HEK293T (cell line): ENCODE results near the gene CFAP54.
"Not testable (repeated sequence)": the region's sequence is repeated elsewhere in the genome, so short reads cannot be mapped to it uniquely, and the experiment has no call there.

Experiments
- CTCF ChIA-PET: fragments of 350-600 bp; formaldehyde crosslinking; extraction: SDS; loops from one replicate; lab custom pipeline; 2021; ENCODE audit warnings: antibody characterized with exemption, inconsistent platforms; lab: Yijun Ruan, JAX
- POLR2A ChIA-PET: fragments of 350-600 bp; formaldehyde crosslinking; extraction: SDS; loops from one replicate; lab custom pipeline; 2020; ENCODE audit warnings: antibody characterized with exemption, inconsistent platforms; lab: Yijun Ruan, JAX
- DNase-seq: peaks from one replicate; pipeline ENCODE4 v3.0.0; 2012; ENCODE audit warnings: mixed read lengths; ENCODE audit errors: extremely low spot score
- ARNT ChIP-seq: fragments of 450-650 bp; IDR thresholded peaks from 2 replicates; pipeline ENCODE4 v1.6.1; 2017; ENCODE audit warnings: mild to moderate bottlenecking
- BHLHE40 ChIP-seq: fragments of 450-650 bp; IDR thresholded peaks from 2 replicates; pipeline ENCODE4 v1.6.1; 2016; ENCODE audit warnings: mild to moderate bottlenecking, moderate library complexity, borderline replicate concordance
- CTBP1 ChIP-seq: fragments of 450-650 bp; IDR thresholded peaks from 2 replicates; pipeline ENCODE4 v1.6.1; 2016; ENCODE audit warnings: borderline replicate concordance
- ELF4 ChIP-seq: fragments of 450-650 bp; IDR thresholded peaks from 2 replicates; pipeline ENCODE4 v1.6.1; 2017; ENCODE audit warnings: antibody characterized with exemption
- FOXA1 ChIP-seq: fragments of 450-650 bp; IDR thresholded peaks from 2 replicates; pipeline ENCODE4 v1.6.1; 2016; ENCODE audit warnings: mild to moderate bottlenecking
- FOXK2 ChIP-seq: fragments of 450-650 bp; IDR thresholded peaks from 2 replicates; pipeline ENCODE4 v1.6.1; 2016; ENCODE audit warnings: mild to moderate bottlenecking
- FOXM1 ChIP-seq: fragments of 450-650 bp; IDR thresholded peaks from 2 replicates; pipeline ENCODE4 v1.6.1; 2017; ENCODE audit warnings: mild to moderate bottlenecking, borderline replicate concordance
- HDGF ChIP-seq: fragments of 450-650 bp; IDR thresholded peaks from 2 replicates; pipeline ENCODE4 v1.6.1; 2017; ENCODE audit warnings: antibody characterized with exemption, borderline replicate concordance
- L3MBTL2 ChIP-seq: fragments of 450-650 bp; conservative IDR thresholded peaks from 2 replicates; pipeline ENCODE4 v1.6.1; 2016; ENCODE audit warnings: mild to moderate bottlenecking
- LEF1 ChIP-seq: fragments of 450-650 bp; IDR thresholded peaks from 2 replicates; pipeline ENCODE4 v1.6.1; 2017; ENCODE audit warnings: mild to moderate bottlenecking, borderline replicate concordance
- NFRKB ChIP-seq: fragments of 450-650 bp; IDR thresholded peaks from 2 replicates; pipeline ENCODE4 v1.6.1; 2016; ENCODE audit warnings: mild to moderate bottlenecking, moderate library complexity
- PKNOX1 ChIP-seq: fragments of 450-650 bp; IDR thresholded peaks from 2 replicates; pipeline ENCODE4 v1.6.1; 2016
- SP1 ChIP-seq: fragments of 450-650 bp; IDR thresholded peaks from 2 replicates; pipeline ENCODE4 v1.6.1; 2017
- SUZ12 ChIP-seq: fragments of 450-650 bp; IDR thresholded peaks from 2 replicates; pipeline ENCODE4 v1.6.1; 2016; ENCODE audit warnings: mild to moderate bottlenecking
- TARDBP ChIP-seq: fragments of 450-650 bp; IDR thresholded peaks from 2 replicates; pipeline ENCODE4 v1.6.1; 2016
- ZNF384 ChIP-seq: fragments of 450-650 bp; IDR thresholded peaks from 2 replicates; pipeline ENCODE4 v1.6.1; 2016

The CFAP54 gene

GRCh38 chr12:96585977-96586376, 96.6 kb downstream of the CFAP54 start:
- DNase-seq: no peak
- POLR2A ChIA-PET: no interaction called here

GRCh38 chr12:96587691-96588090, 98.3 kb downstream of the CFAP54 start:
- no peak for DNase-seq
- ChIA-PET POLR2A (no interaction called here), CTCF (no interaction called here)
- TF ChIP-seq LEF1: no peak
- no peak for TF ChIP-seq PKNOX1
- TF ChIP-seq ZNF384: no peak
- TF ChIP-seq FOXM1: no peak
- no peak for TF ChIP-seq SUZ12
- no peak for TF ChIP-seq L3MBTL2
- no peak for TF ChIP-seq HDGF
- TF ChIP-seq ARNT: no peak
- no peak for TF ChIP-seq NFRKB
- no peak for TF ChIP-seq FOXA1
- no peak for TF ChIP-seq ELF4
- TF ChIP-seq FOXK2: no peak

More at GRCh38 chr12:96585977-96586376, 96.6 kb downstream of the CFAP54 start:
- TF ChIP-seq CTBP1 (no peak), FOXA1 (no peak), L3MBTL2 (no peak), FOXM1 (no peak), PKNOX1 (no peak), ZNF384 (no peak), NFRKB (no peak), TARDBP (no peak), ARNT (no peak), ELF4 (no peak), SUZ12 (no peak), SP1 (no peak), FOXK2 (no peak), LEF1 (no peak)
- CTCF ChIA-PET: no interaction called here

GRCh38 chr12:96590970-96591369, 101.6 kb downstream of the CFAP54 start:
- CTCF ChIA-PET: no interaction called here
- POLR2A ChIA-PET: no interaction called here
- TF ChIP-seq LEF1 (no peak), L3MBTL2 (no peak), FOXA1 (no peak), SP1 (no peak), BHLHE40 (no peak), ARNT (no peak), FOXK2 (no peak), ZNF384 (no peak), FOXM1 (no peak), PKNOX1 (no peak)
- no peak for DNase-seq

- CTCF ChIA-PET, POLR2A ChIA-PET: not testable (repeated sequence)
These were observed 115.0 kb downstream of the CFAP54 start for GRCh38 chr12:96604374-96604773.

GRCh38 chr12:96605684-96606083, 116.3 kb downstream of the CFAP54 start:
- ChIA-PET CTCF (no interaction called here), POLR2A (no interaction called here)
- TF ChIP-seq NFRKB (no peak), HDGF (no peak)
- DNase-seq: no peak

More at GRCh38 chr12:96604374-96604773, 115.0 kb downstream of the CFAP54 start:
- DNase-seq: not testable (repeated sequence)

GRCh38 chr12:96606134-96606533, 116.8 kb downstream of the CFAP54 start:
- POLR2A ChIA-PET: no interaction called here
- TF ChIP-seq SUZ12 (no peak), L3MBTL2 (no peak), ARNT (no peak), FOXK2 (no peak), NFRKB (no peak), LEF1 (no peak), FOXA1 (no peak), TARDBP (no peak), BHLHE40 (no peak), FOXM1 (no peak), ZNF384 (no peak), SP1 (no peak), CTBP1 (no peak), HDGF (no peak), PKNOX1 (no peak), ELF4 (no peak)
- CTCF ChIA-PET: no interaction called here
- no peak for DNase-seq

GRCh38 chr12:96606644-96607043, 117.3 kb downstream of the CFAP54 start:
- no peak for DNase-seq
- no peak for TF ChIP-seq FOXA1
- TF ChIP-seq LEF1: no peak
- TF ChIP-seq HDGF: no peak
- TF ChIP-seq ARNT: no peak
- no peak for TF ChIP-seq CTBP1
- no peak for TF ChIP-seq L3MBTL2
- TF ChIP-seq TARDBP: no peak
- no peak for TF ChIP-seq BHLHE40
- no peak for TF ChIP-seq PKNOX1
- TF ChIP-seq ELF4: no peak
- TF ChIP-seq SUZ12: no peak
- TF ChIP-seq SP1: no peak
- TF ChIP-seq FOXK2: no peak
- no peak for TF ChIP-seq FOXM1
- TF ChIP-seq ZNF384: no peak
- no peak for TF ChIP-seq NFRKB
- POLR2A ChIA-PET: no interaction called here
- CTCF ChIA-PET: no interaction called here
